Liver (tissue), 3 donors: Measurements from ENCODE around the gene CNGA4.

Source experiments
- GABPA ChIP-seq, 2 donors: IDR thresholded peaks in 1 of 2; conservative IDR thresholded peaks in 1 of 2; 2 replicates each; pipeline ENCODE4 v1.6.1; 2016; ENCODE audit warnings: antibody characterized with exemption in 2 of 2, mild to moderate bottlenecking in 1 of 2, moderate library complexity in 1 of 2
- RAD21 ChIP-seq, 2 donors: IDR thresholded peaks; 2 replicates each; pipeline ENCODE4 v1.6.1; 2016; ENCODE audit warnings: antibody characterized with exemption in 2 of 2, mild to moderate bottlenecking in 2 of 2
- SP1 ChIP-seq: IDR thresholded peaks from 2 replicates; pipeline ENCODE4 v1.6.1; 2018; ENCODE audit warnings: antibody characterized with exemption, mild to moderate bottlenecking
- TAF1 ChIP-seq: conservative IDR thresholded peaks from 2 replicates; pipeline ENCODE4 v1.6.1; 2016; ENCODE audit warnings: antibody characterized with exemption, mild to moderate bottlenecking
- YY1 ChIP-seq: IDR thresholded peaks from 2 replicates; pipeline ENCODE4 v1.6.1; 2016; ENCODE audit warnings: antibody characterized with exemption, mild to moderate bottlenecking
- TF ChIP-seq, protein P1 (sequence below): IDR thresholded peaks from 2 replicates; pipeline ENCODE4 v1.6.1; 2016; ENCODE audit warnings: antibody characterized with exemption
- TF ChIP-seq, protein P2 (sequence below): fragments of 150-350 bp; IDR thresholded peaks from 2 replicates; pipeline ENCODE4 v1.5.1; 2017; ENCODE audit warnings: improper control_type of control experiment, low read depth, low read length; ENCODE audit not compliant: missing input control
- TF ChIP-seq, protein P3 (sequence below): IDR thresholded peaks from 2 replicates; pipeline ENCODE4 v1.6.1; 2016; ENCODE audit warnings: antibody characterized with exemption
- donor health status: healthy.
- donor health status: healthy.

DNA sequence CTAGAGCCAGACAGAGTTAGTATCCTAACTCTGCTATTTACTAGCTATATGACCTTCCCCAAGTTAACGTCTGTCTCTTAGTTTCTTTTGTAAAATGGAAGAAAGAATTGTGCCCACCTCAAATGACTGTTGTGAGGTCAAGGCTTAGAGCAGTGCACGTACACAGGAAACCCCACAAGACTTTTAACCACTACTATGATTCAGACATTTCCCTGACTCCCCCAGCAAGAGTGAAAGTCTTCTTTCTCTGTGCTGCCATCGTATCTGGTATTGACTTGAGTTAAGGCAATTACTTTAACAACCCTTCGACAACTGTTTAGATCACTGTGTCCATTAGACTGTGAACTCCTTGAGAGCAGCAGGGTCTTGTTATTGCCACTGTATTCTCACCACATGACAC, 42.5 kb upstream of the CNGA4 start:
- TF ChIP-seq, protein P1, sequence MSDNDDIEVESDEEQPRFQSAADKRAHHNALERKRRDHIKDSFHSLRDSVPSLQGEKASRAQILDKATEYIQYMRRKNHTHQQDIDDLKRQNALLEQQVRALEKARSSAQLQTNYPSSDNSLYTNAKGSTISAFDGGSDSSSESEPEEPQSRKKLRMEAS = no peak
- TF ChIP-seq, protein P2, sequence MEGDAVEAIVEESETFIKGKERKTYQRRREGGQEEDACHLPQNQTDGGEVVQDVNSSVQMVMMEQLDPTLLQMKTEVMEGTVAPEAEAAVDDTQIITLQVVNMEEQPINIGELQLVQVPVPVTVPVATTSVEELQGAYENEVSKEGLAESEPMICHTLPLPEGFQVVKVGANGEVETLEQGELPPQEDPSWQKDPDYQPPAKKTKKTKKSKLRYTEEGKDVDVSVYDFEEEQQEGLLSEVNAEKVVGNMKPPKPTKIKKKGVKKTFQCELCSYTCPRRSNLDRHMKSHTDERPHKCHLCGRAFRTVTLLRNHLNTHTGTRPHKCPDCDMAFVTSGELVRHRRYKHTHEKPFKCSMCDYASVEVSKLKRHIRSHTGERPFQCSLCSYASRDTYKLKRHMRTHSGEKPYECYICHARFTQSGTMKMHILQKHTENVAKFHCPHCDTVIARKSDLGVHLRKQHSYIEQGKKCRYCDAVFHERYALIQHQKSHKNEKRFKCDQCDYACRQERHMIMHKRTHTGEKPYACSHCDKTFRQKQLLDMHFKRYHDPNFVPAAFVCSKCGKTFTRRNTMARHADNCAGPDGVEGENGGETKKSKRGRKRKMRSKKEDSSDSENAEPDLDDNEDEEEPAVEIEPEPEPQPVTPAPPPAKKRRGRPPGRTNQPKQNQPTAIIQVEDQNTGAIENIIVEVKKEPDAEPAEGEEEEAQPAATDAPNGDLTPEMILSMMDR = no peak
- TF ChIP-seq YY1 (no peak), SP1 (no peak), TAF1 (no peak), GABPA (IDR thresholded peaks at IDR 0.05 in 1 of 2, conservative IDR thresholded peaks at IDR 0.05 in 1 of 2) (no peak), RAD21 (IDR thresholded peaks at IDR 0.05) (no peak)
- TF ChIP-seq, protein P3, sequence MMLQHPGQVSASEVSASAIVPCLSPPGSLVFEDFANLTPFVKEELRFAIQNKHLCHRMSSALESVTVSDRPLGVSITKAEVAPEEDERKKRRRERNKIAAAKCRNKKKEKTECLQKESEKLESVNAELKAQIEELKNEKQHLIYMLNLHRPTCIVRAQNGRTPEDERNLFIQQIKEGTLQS = no peak
